HepG2 (cell line): ENCODE data around the gene IFT88. TPM values are rescaled to one million over a fixed set of nuclear protein-coding genes. Genes with fewer than 3 reads are reported as not detected.

Experiments
- AHR ChIP-seq: IDR thresholded peaks from 2 replicates; pipeline ENCODE4 v1.6.1; 2018; ENCODE audit warnings: missing genetic modification reagents, missing compliant biosample characterization
- BRF2 ChIP-seq: sonication (generic); formaldehyde crosslinking; IDR thresholded peaks from 2 replicates; pipeline ENCODE4 v1.8.1; 2022; ENCODE audit warnings: mild to moderate bottlenecking, missing genetic modification reagents
- DR1 ChIP-seq: sonication (generic); formaldehyde crosslinking; IDR thresholded peaks from 2 replicates; pipeline ENCODE4 v1.8.0; 2021; ENCODE audit warnings: mild to moderate bottlenecking, missing genetic modification reagents, inconsistent platforms
- FOSL1 ChIP-seq: sonication (generic); formaldehyde crosslinking; IDR thresholded peaks from 2 replicates; pipeline ENCODE4 v1.9.0; 2021; ENCODE audit warnings: missing genetic modification reagents, borderline replicate concordance
- FOXO4 ChIP-seq: sonication (generic); formaldehyde crosslinking; conservative IDR thresholded peaks from 2 replicates; pipeline ENCODE4 v1.8.1; 2023; ENCODE audit warnings: missing genetic modification reagents
- KDM2A ChIP-seq: sonication (generic); formaldehyde crosslinking; IDR thresholded peaks from 2 replicates; pipeline ENCODE4 v1.4.0; 2020; ENCODE audit warnings: low read depth, missing genetic modification reagents, borderline replicate concordance
- ONECUT2 ChIP-seq: sonication (generic); formaldehyde crosslinking; IDR thresholded peaks from 2 replicates; pipeline ENCODE4 v1.4.0; 2020; ENCODE audit warnings: missing genetic modification reagents
- RBFOX2 ChIP-seq: fragments of 200-400 bp; formaldehyde crosslinking; IDR thresholded peaks from 2 replicates; pipeline ENCODE4 v1.6.1; 2017; ENCODE audit warnings: low read depth, mild to moderate bottlenecking, low read length
- ZIK1 ChIP-seq: sonication (generic); formaldehyde crosslinking; IDR thresholded peaks from 2 replicates; pipeline ENCODE4 v1.5.0; 2020; ENCODE audit warnings: mild to moderate bottlenecking, low read depth, missing genetic modification reagents, borderline replicate concordance
- ZNF274 ChIP-seq: sonication (generic); formaldehyde crosslinking; IDR thresholded peaks from 2 replicates; pipeline ENCODE4 v1.5.1; 2020; ENCODE audit warnings: mild to moderate bottlenecking, missing genetic modification reagents
- ZNF891 ChIP-seq: sonication (generic); formaldehyde crosslinking; IDR thresholded peaks from 2 replicates; pipeline ENCODE4 v1.5.0; 2020; ENCODE audit warnings: mild to moderate bottlenecking, missing genetic modification reagents
- polyA plus RNA-seq, 8 experiments: library from polyadenylated mRNA; depleted of rRNA in 3 of 8; stranded (reverse) in 7 of 8; unstranded in 1 of 8; fragments of >200 nt; fragmentation: Illumina TruSeq in 4 of 8; extraction: Trizol in 4 of 8; gene quantifications; 2 replicates each; pipeline versions ENCODE4 v1.2.1 to v1.2.3, GENCODE V29; 2011 to 2016; ENCODE audit warnings: low read depth in 4 of 8, missing spikeins in 1 of 8, mixed read lengths in 1 of 8; ENCODE audit not compliant: insufficient read depth in 1 of 8
- total RNA-seq, 5 experiments: library from RNA; depleted of rRNA; stranded (reverse); fragments of >200 nt; fragmentation: Illumina TruSeq; extraction: Trizol; gene quantifications; 2 replicates each; pipeline ENCODE4 v1.2.3, GENCODE V29; 2016; ENCODE audit warnings: low read depth in 1 of 5
- TF ChIP-seq, protein P1 (sequence below): sonication (generic); formaldehyde crosslinking; IDR thresholded peaks from 2 replicates; pipeline ENCODE4 v1.4.0; 2020; ENCODE audit warnings: mild to moderate bottlenecking, missing genetic modification reagents
- TF ChIP-seq, protein P2 (sequence below): sonication (generic); formaldehyde crosslinking; IDR thresholded peaks from 2 replicates; pipeline ENCODE4 v1.4.0; 2020; ENCODE audit warnings: mild to moderate bottlenecking, missing genetic modification reagents
- TF ChIP-seq, protein P3 (sequence below): sonication (generic); formaldehyde crosslinking; IDR thresholded peaks from 2 replicates; pipeline ENCODE4 v1.4.0; 2020; ENCODE audit warnings: missing genetic modification reagents, mild to moderate bottlenecking, borderline replicate concordance
- TF ChIP-seq, protein P4 (sequence below): IDR thresholded peaks from 2 replicates; pipeline ENCODE4 v1.6.1; 2016; ENCODE audit warnings: missing genetic modification reagents, missing compliant biosample characterization
- TF ChIP-seq, protein P5 (sequence below): sonication (generic); formaldehyde crosslinking; conservative IDR thresholded peaks from 2 replicates; pipeline ENCODE4 v1.4.0; 2020; ENCODE audit warnings: missing genetic modification reagents

The IFT88 gene
- total and polyA plus RNA-seq, 2 of the 13 experiments (the other 11 are each of a cell fraction or from before 2014, with no cell fraction given), result 8.4 to 19.9 TPM

- TF ChIP-seq, protein P1, sequence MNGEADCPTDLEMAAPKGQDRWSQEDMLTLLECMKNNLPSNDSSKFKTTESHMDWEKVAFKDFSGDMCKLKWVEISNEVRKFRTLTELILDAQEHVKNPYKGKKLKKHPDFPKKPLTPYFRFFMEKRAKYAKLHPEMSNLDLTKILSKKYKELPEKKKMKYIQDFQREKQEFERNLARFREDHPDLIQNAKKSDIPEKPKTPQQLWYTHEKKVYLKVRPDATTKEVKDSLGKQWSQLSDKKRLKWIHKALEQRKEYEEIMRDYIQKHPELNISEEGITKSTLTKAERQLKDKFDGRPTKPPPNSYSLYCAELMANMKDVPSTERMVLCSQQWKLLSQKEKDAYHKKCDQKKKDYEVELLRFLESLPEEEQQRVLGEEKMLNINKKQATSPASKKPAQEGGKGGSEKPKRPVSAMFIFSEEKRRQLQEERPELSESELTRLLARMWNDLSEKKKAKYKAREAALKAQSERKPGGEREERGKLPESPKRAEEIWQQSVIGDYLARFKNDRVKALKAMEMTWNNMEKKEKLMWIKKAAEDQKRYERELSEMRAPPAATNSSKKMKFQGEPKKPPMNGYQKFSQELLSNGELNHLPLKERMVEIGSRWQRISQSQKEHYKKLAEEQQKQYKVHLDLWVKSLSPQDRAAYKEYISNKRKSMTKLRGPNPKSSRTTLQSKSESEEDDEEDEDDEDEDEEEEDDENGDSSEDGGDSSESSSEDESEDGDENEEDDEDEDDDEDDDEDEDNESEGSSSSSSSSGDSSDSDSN (CRISPR knock-in tag), result peak; percentile 97
- peak; percentile 93 for TF ChIP-seq RBFOX2
- no peak for TF ChIP-seq AHR (CRISPR knock-in tag)
- TF ChIP-seq, protein P2, sequence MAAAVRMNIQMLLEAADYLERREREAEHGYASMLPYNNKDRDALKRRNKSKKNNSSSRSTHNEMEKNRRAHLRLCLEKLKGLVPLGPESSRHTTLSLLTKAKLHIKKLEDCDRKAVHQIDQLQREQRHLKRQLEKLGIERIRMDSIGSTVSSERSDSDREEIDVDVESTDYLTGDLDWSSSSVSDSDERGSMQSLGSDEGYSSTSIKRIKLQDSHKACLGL (CRISPR knock-in tag), result peak; percentile 84; the same call in 1 of the 2 replicates
- TF ChIP-seq, protein P3, sequence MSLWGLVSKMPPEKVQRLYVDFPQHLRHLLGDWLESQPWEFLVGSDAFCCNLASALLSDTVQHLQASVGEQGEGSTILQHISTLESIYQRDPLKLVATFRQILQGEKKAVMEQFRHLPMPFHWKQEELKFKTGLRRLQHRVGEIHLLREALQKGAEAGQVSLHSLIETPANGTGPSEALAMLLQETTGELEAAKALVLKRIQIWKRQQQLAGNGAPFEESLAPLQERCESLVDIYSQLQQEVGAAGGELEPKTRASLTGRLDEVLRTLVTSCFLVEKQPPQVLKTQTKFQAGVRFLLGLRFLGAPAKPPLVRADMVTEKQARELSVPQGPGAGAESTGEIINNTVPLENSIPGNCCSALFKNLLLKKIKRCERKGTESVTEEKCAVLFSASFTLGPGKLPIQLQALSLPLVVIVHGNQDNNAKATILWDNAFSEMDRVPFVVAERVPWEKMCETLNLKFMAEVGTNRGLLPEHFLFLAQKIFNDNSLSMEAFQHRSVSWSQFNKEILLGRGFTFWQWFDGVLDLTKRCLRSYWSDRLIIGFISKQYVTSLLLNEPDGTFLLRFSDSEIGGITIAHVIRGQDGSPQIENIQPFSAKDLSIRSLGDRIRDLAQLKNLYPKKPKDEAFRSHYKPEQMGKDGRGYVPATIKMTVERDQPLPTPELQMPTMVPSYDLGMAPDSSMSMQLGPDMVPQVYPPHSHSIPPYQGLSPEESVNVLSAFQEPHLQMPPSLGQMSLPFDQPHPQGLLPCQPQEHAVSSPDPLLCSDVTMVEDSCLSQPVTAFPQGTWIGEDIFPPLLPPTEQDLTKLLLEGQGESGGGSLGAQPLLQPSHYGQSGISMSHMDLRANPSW (CRISPR knock-in tag), result 0 out of 2 replicates have a peak, but pooled peaks have one; percentile 28
- peak; percentile 85; the same call in 1 of the 2 replicates for TF ChIP-seq KDM2A
- TF ChIP-seq ZIK1 (CRISPR knock-in tag), result 0 out of 2 replicates have a peak, but pooled peaks have one; percentile 75
- TF ChIP-seq, protein P4, sequence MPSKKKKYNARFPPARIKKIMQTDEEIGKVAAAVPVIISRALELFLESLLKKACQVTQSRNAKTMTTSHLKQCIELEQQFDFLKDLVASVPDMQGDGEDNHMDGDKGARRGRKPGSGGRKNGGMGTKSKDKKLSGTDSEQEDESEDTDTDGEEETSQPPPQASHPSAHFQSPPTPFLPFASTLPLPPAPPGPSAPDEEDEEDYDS (CRISPR knock-in tag), result peak; percentile 41
- TF ChIP-seq, protein P5, sequence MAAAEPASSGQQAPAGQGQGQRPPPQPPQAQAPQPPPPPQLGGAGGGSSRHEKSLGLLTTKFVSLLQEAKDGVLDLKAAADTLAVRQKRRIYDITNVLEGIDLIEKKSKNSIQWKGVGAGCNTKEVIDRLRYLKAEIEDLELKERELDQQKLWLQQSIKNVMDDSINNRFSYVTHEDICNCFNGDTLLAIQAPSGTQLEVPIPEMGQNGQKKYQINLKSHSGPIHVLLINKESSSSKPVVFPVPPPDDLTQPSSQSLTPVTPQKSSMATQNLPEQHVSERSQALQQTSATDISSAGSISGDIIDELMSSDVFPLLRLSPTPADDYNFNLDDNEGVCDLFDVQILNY (CRISPR knock-in tag), result no peak
- no peak for TF ChIP-seq FOXO4 (CRISPR knock-in tag)
- TF ChIP-seq DR1 (CRISPR knock-in tag), result peak; percentile 75
- peak; percentile 79; the same call in 1 of the 2 replicates for TF ChIP-seq ZNF274
- TF ChIP-seq BRF2, result peak; percentile 71; the same call in 1 of the 2 replicates
- TF ChIP-seq ZNF891 (CRISPR knock-in tag), result peak; percentile 72; the same call in 1 of the 2 replicates
- no peak for TF ChIP-seq FOSL1 (CRISPR knock-in tag)
- peak; percentile 20; the same call in 1 of the 2 replicates for TF ChIP-seq ONECUT2 (CRISPR knock-in tag)
Observed at GRCh38 chr13:20566898-20567874, at the start of gene IFT88 (continued).
